ENCODE data around the gene TKTL1. TPM values are rescaled to one million over a fixed set of nuclear protein-coding genes. Genes with fewer than 3 reads are reported as not detected.

Gene TKTL1
- total and polyA plus RNA-seq, 2 of the 8 experiments (the other 6 are each of a cell fraction or from before 2014, with no cell fraction given): 0.05 TPM; not detected in 1

GRCh38 chrX:154376774-154377173, 81.2 kb downstream of the TKTL1 start:
- CTCF ChIA-PET (ENCODE audit: partially characterized antibody): interaction anchor here (2.4 kb wide), 1 partner anchor 150 kb away, joined by 7 read pairs; no protein-coding TSS in a partner anchor
- H2BK120ac ChIP-seq (replicated peaks; ENCODE audit: low read depth, low read length): no peak overlapping the region
- no peak overlapping the region for H2BK12ac ChIP-seq (ENCODE audit: low read depth, low read length)
- no peak overlapping the region for H3K18ac ChIP-seq (ENCODE audit: extremely low read depth, low read length)
- H3K36me3 ChIP-seq (ENCODE audit: control insufficient read depth in 2 of 4, insufficient read depth in 4 of 4, low read length in 3 of 4): peaks cover 0 to 16% (median 0%) of the 10 kb centered on the region in 4 experiments; a peak in 1 of 8 replicates
- H4K8ac ChIP-seq (ENCODE audit: extremely low read depth, insufficient read depth, low read length): no peak overlapping the region
- no peak overlapping the region for H3K9ac ChIP-seq (replicated peaks in 1 of 4; ENCODE audit: extremely low read depth in 1 of 4, low read depth in 3 of 4, low read length in 3 of 4)
- no peak overlapping the region for H3K23ac ChIP-seq (ENCODE audit: insufficient read length)
- no peak overlapping the region for H3K56ac ChIP-seq (replicated peaks; ENCODE audit: insufficient read length, low read depth, low read length)
- peaks cover 0 to 3% (median 0%) of the 10 kb centered on the region in 4 experiments; a peak in 2 of 7 replicates for H3K27me3 ChIP-seq (replicated peaks in 1 of 4; ENCODE audit: control insufficient read depth in 3 of 4, extremely low read depth in 1 of 4, insufficient read depth in 3 of 4, low read length in 3 of 4)
- H3K14ac ChIP-seq (ENCODE audit: insufficient read length): no peak overlapping the region
- H3K4me1 ChIP-seq (replicated peaks in 1 of 4; ENCODE audit: control insufficient read depth in 3 of 4, insufficient read depth in 4 of 4, low read length in 3 of 4): peaks cover 0 to 26% (median 15%) of the 10 kb centered on the region in 4 experiments; a peak in 6 of 7 replicates
- no peak overlapping the region for H3K4me3 ChIP-seq (ENCODE audit: extremely low read depth in 1 of 4, insufficient read depth in 2 of 4, low read depth in 3 of 4, low read length in 4 of 4)
- H4K20me1 ChIP-seq (replicated peaks in 1 of 2; ENCODE audit: control insufficient read depth in 1 of 2, insufficient read depth in 2 of 2, low read length in 2 of 2): peaks cover 0 to 2% of the 10 kb centered on the region in 2 experiments
- H2AFZ ChIP-seq (ENCODE audit: low read length): no peak overlapping the region
- no peak overlapping the region for H2BK15ac ChIP-seq (ENCODE audit: low read length)
- no peak overlapping the region for H4K91ac ChIP-seq (replicated peaks; ENCODE audit: insufficient read length, low read length)
- POLR2A ChIA-PET (ENCODE audit: partially characterized antibody): interaction anchor here (5.7 kb wide), 1 partner anchor 22 kb away, joined by 96 read pairs; the partner anchor contains the start of gene RPL10
- no peak overlapping the region for H4K5ac ChIP-seq (ENCODE audit: insufficient read length, low read depth, low read length)
- H3K4me2 ChIP-seq (ENCODE audit: insufficient read depth in 1 of 2, low read depth in 2 of 2, low read length in 2 of 2): no peak overlapping the region; a peak in 1 of 4 replicates
- no peaks in the 10 kb centered on the region for H3K79me1 ChIP-seq (ENCODE audit: low read depth, low read length)
- H3K4ac ChIP-seq (replicated peaks; ENCODE audit: insufficient read length, low read depth, low read length): no peak overlapping the region
- no peak overlapping the region for H3K27ac ChIP-seq (ENCODE audit: low read depth, low read length)
- no peak overlapping the region for H2BK20ac ChIP-seq (ENCODE audit: low read length)
- no peak overlapping the region for H2BK5ac ChIP-seq (ENCODE audit: low read depth, low read length)
- FAIRE-seq: no peak
- H3K79me2 ChIP-seq (ENCODE audit: control insufficient read depth in 1 of 2, insufficient read depth in 2 of 2, low read length in 2 of 2): peaks cover 0 to 13% of the 10 kb centered on the region in 2 experiments; a peak in 2 of 4 replicates
- H3K23me2 ChIP-seq (ENCODE audit: low read depth, low read length): peaks cover 5% of the 10 kb centered on the region; the same call in 1 of the 2 replicates
- WGBS, 2 experiments (ENCODE audit: extremely low coverage in 1 of 2, insufficient coverage in 1 of 2, insufficient read length in 1 of 2, insufficient replicate concordance in 2 of 2, low coverage in 1 of 2, low lambda C conversion rate in 2 of 2, missing lambda C conversion rate in 1 of 2): 60% methylated on average over 2 of the region's 3 CpGs; no CpG with 5 or more reads in 1 of the 2 experiments
- no peaks in the 10 kb centered on the region for H3K9me3 ChIP-seq (ENCODE audit: insufficient read depth in 2 of 2, low read depth in 1 of 2, low read length in 1 of 2)
- H2AK5ac ChIP-seq (ENCODE audit: low read depth, low read length): no peak overlapping the region
- no peak for DNase-seq (ENCODE audit: low read depth in 1 of 2, low spot score in 2 of 2)
- no peak for TF ChIP-seq HDAC2 (IDR thresholded peaks at IDR 0.05; ENCODE audit: borderline replicate concordance in 1 of 2, low read depth in 2 of 2, low read length in 2 of 2)
- no peak for TF ChIP-seq RAD21 (IDR thresholded peaks at IDR 0.05 in 1 of 2, conservative IDR thresholded peaks at IDR 0.05 in 1 of 2; ENCODE audit: low read depth in 2 of 2, low read length in 2 of 2)
- no peak for TF ChIP-seq ZNF274 (IDR thresholded peaks at IDR 0.05; ENCODE audit: borderline replicate concordance, extremely low read depth, low read length)
- TF ChIP-seq CEBPB (IDR thresholded peaks at IDR 0.05; ENCODE audit: low read depth, low read length): no peak
- no peak for TF ChIP-seq GABPA (IDR thresholded peaks at IDR 0.05; ENCODE audit: borderline replicate concordance, insufficient read depth, low read length)
- TF ChIP-seq SIRT6 (IDR thresholded peaks at IDR 0.05; ENCODE audit: low read length): no peak
- no peak for TF ChIP-seq EZH2 (IDR thresholded peaks at IDR 0.05; ENCODE audit: low read depth, low read length, severe bottlenecking)
- TF ChIP-seq USF2 (IDR thresholded peaks at IDR 0.05; ENCODE audit: low read length): no peak
- no peak for TF ChIP-seq CREB1 (IDR thresholded peaks at IDR 0.05)
- TF ChIP-seq GTF2F1 (IDR thresholded peaks at IDR 0.05; ENCODE audit: borderline replicate concordance, low read depth, low read length): no peak
- no peak for TF ChIP-seq KDM1A (IDR thresholded peaks at IDR 0.05; ENCODE audit: borderline replicate concordance, low read length)
- TF ChIP-seq SIX5 (IDR thresholded peaks at IDR 0.05; ENCODE audit: low read depth, low read length): no peak
